Peyer's patch (tissue), 4 donors: ENCODE results near the gene OPRL1. TPM values are rescaled to one million over a fixed set of nuclear protein-coding genes. Genes with fewer than 3 reads are reported as not detected.

Experiments
- DNase-seq, 3 donors: peaks; one replicate each; pipeline ENCODE4 v3.0.0-alpha.2; 2017 to 2019
- H3K27ac ChIP-seq, 4 donors: fragments of 200-600 bp; sonication (generic); one replicate each; pipeline ENCODE4 v1.5.1; 2016 to 2019
- H3K27me3 ChIP-seq, 2 donors: fragments of 200-600 bp; sonication (generic); one replicate each; pipeline ENCODE4 v1.5.1; 2019
- H3K36me3 ChIP-seq, 3 donors: fragments of 200-600 bp; sonication (generic); one replicate each; pipeline ENCODE4 v1.5.1; 2016 to 2019
- H3K4me1 ChIP-seq, 4 donors: fragments of 200-600 bp; sonication (generic); one replicate each; pipeline ENCODE4 v1.5.1; 2016 to 2019
- H3K4me3 ChIP-seq, 4 donors: fragments of 200-600 bp; sonication (generic); 1 replicate in 3 of 4; 2 replicates in 1 of 4; pipeline ENCODE4 v1.5.1; 2016 to 2019; ENCODE audit warnings: mild to moderate bottlenecking in 1 of 4
- H3K9me3 ChIP-seq, 4 donors: fragments of 200-600 bp; sonication (generic); one replicate each; pipeline ENCODE4 v1.5.1; 2016 to 2019; ENCODE audit warnings: mild to moderate bottlenecking in 1 of 4
- CTCF ChIP-seq, 6 experiments: fragments of 450-650 bp in 4 of 6; fragments of 200-600 bp in 2 of 6; sonication (generic) in 1 of 6; IDR thresholded peaks; one replicate each; pipeline ENCODE4 v1.5.1; 2017 to 2019; ENCODE audit warnings: antibody characterized with exemption in 6 of 6, mild to moderate bottlenecking in 3 of 6, moderate library complexity in 1 of 6
- POLR2A ChIP-seq, 2 donors: fragments of 450-650 bp; IDR thresholded peaks; one replicate each; pipeline ENCODE4 v1.5.1; 2017; ENCODE audit warnings: antibody characterized with exemption in 2 of 2, mild to moderate bottlenecking in 2 of 2, moderate library complexity in 2 of 2
- total RNA-seq, 4 donors: library from RNA; depleted of rRNA; stranded (reverse); fragments of >200 nt; gene quantifications; one replicate each; pipeline ENCODE4 v1.1.0, GENCODE V29; 2016

Gene OPRL1
- total RNA-seq, 4 donors from 2014 or later, result 0.27 TPM; not detected in 3

- Histone ChIP-seq H3K4me1 (peaks cover 0 to 40% (median 19%) of the 10 kb centered on the region in 4 donors), H3K27me3 (peaks cover 0 to 15% of the 10 kb centered on the region in 2 donors), H3K27ac (peak overlapping the region in 3 of 4 donors; percentile 73 to 95 (median 87)), H3K9me3 (no peaks in the 10 kb centered on the region), H3K4me3 (peak overlapping the region in 3 of 4 donors; percentile 63 to 81 (median 73)), H3K36me3 (no peaks in the 10 kb centered on the region)
- TF ChIP-seq CTCF (IDR thresholded peaks at IDR 0.05), result no peak
- TF ChIP-seq POLR2A (IDR thresholded peaks at IDR 0.05), result no peak
- no peak for DNase-seq
These were observed 1.1 kb downstream of the OPRL1 start for GRCh38 chr20:64080813-64081623.

- Histone ChIP-seq H3K36me3 (no peaks in the 10 kb centered on the region), H3K27ac (no peak overlapping the region), H3K9me3 (no peaks in the 10 kb centered on the region), H3K27me3 (peaks cover 0 to 15% of the 10 kb centered on the region in 2 donors), H3K4me1 (peaks cover 0 to 40% (median 16%) of the 10 kb centered on the region in 4 donors), H3K4me3 (no peak overlapping the region)
- DNase-seq, result no peak
- TF ChIP-seq POLR2A (IDR thresholded peaks at IDR 0.05), result no peak
- TF ChIP-seq CTCF (IDR thresholded peaks at IDR 0.05), result no peak
These were observed 1.7 kb downstream of the OPRL1 start for GRCh38 chr20:64081624-64081964.

- no peak for TF ChIP-seq POLR2A (IDR thresholded peaks at IDR 0.05)
- TF ChIP-seq CTCF (IDR thresholded peaks at IDR 0.05), result no peak
- peaks cover 0 to 15% of the 10 kb centered on the region in 2 donors for H3K27me3 ChIP-seq
- no peaks in the 10 kb centered on the region for H3K36me3 ChIP-seq
- no peak overlapping the region for H3K4me3 ChIP-seq
- peaks cover 0 to 40% (median 15%) of the 10 kb centered on the region in 4 donors for H3K4me1 ChIP-seq
- no peak overlapping the region for H3K27ac ChIP-seq
- H3K9me3 ChIP-seq, result no peaks in the 10 kb centered on the region
- no peak for DNase-seq
These were observed 2.3 kb downstream of the OPRL1 start for GRCh38 chr20:64082126-64082731.

GRCh38 chr20:64082820-64083377 lies 3.0 kb downstream of the OPRL1 start:
- Histone ChIP-seq H3K4me1 (peaks cover 0 to 40% (median 15%) of the 10 kb centered on the region in 4 donors), H3K4me3 (peak overlapping the region; percentile 45 to 64 (median 58)), H3K9me3 (no peaks in the 10 kb centered on the region), H3K27me3 (peaks cover 0 to 15% of the 10 kb centered on the region in 2 donors), H3K36me3 (no peaks in the 10 kb centered on the region), H3K27ac (peak overlapping the region in 1 of 4 donors; percentile 47)
- TF ChIP-seq POLR2A (IDR thresholded peaks at IDR 0.05), result no peak
- no peak for TF ChIP-seq CTCF (IDR thresholded peaks at IDR 0.05)
- no peak for DNase-seq

- no peaks in the 10 kb centered on the region for H3K36me3 ChIP-seq
- H3K27ac ChIP-seq, result peak overlapping the region in 1 of 4 donors; percentile 47
- H3K27me3 ChIP-seq, result peaks cover 0 to 15% of the 10 kb centered on the region in 2 donors
- H3K4me1 ChIP-seq, result peaks cover 0 to 36% (median 13%) of the 10 kb centered on the region in 4 donors
- TF ChIP-seq CTCF (IDR thresholded peaks at IDR 0.05) (peak; percentile 32 to 68 (median 42)), POLR2A (IDR thresholded peaks at IDR 0.05) (no peak)
- no peaks in the 10 kb centered on the region for H3K9me3 ChIP-seq
- DNase-seq, result peak; percentile 75 to 89 (median 79)
- peak overlapping the region; percentile 45 to 64 (median 58) for H3K4me3 ChIP-seq
These were observed 3.5 kb downstream of the OPRL1 start for GRCh38 chr20:64083378-64083803.
